NT2/D1 (cell line): Measurements from ENCODE around the gene ASB6.
"Not testable (repeated sequence)": the region's sequence is repeated elsewhere in the genome, so short reads cannot be mapped to it uniquely, and the experiment has no call there.

Experiments
- DNase-seq: peaks from one replicate; pipeline ENCODE4 v3.0.0-alpha.2; 2011; ENCODE audit warnings: low read depth, low spot score
- H3K27me3 ChIP-seq: 2 replicates; pipeline ENCODE4 v1.6.0; 2011; ENCODE audit warnings: mild to moderate bottlenecking; ENCODE audit not compliant: insufficient read length, insufficient read depth
- H3K36me3 ChIP-seq: 2 replicates; pipeline ENCODE4 v1.6.1; 2011; ENCODE audit warnings: mild to moderate bottlenecking, low read length, mixed read lengths; ENCODE audit not compliant: insufficient read depth, insufficient read length
- H3K4me1 ChIP-seq: 2 replicates; pipeline ENCODE4 v1.5.1; 2011; ENCODE audit not compliant: insufficient read depth, insufficient read length
- H3K4me3 ChIP-seq: 2 replicates; pipeline ENCODE4 v1.5.1; 2011; ENCODE audit warnings: low read depth; ENCODE audit not compliant: insufficient read length
- H3K9ac ChIP-seq: 2 replicates; pipeline ENCODE4 v1.6.0; 2011; ENCODE audit warnings: low read depth; ENCODE audit not compliant: insufficient read length
- H3K9me3 ChIP-seq: 2 replicates; pipeline ENCODE4 v1.5.1; 2011; ENCODE audit warnings: mild to moderate bottlenecking, low read length; ENCODE audit not compliant: insufficient read depth
- SUZ12 ChIP-seq: IDR thresholded peaks from 2 replicates; pipeline ENCODE4 v1.6.1; 2011; ENCODE audit not compliant: insufficient read length, insufficient read depth; ENCODE audit errors: extremely low read depth
- YY1 ChIP-seq: IDR thresholded peaks from 2 replicates; pipeline ENCODE4 v1.6.1; 2011; ENCODE audit not compliant: insufficient read length, insufficient read depth
- ZNF274 ChIP-seq: IDR thresholded peaks from 2 replicates; pipeline ENCODE4 v1.6.1; 2011; ENCODE audit warnings: mild to moderate bottlenecking, low read depth, low read length

The ASB6 gene

DNA sequence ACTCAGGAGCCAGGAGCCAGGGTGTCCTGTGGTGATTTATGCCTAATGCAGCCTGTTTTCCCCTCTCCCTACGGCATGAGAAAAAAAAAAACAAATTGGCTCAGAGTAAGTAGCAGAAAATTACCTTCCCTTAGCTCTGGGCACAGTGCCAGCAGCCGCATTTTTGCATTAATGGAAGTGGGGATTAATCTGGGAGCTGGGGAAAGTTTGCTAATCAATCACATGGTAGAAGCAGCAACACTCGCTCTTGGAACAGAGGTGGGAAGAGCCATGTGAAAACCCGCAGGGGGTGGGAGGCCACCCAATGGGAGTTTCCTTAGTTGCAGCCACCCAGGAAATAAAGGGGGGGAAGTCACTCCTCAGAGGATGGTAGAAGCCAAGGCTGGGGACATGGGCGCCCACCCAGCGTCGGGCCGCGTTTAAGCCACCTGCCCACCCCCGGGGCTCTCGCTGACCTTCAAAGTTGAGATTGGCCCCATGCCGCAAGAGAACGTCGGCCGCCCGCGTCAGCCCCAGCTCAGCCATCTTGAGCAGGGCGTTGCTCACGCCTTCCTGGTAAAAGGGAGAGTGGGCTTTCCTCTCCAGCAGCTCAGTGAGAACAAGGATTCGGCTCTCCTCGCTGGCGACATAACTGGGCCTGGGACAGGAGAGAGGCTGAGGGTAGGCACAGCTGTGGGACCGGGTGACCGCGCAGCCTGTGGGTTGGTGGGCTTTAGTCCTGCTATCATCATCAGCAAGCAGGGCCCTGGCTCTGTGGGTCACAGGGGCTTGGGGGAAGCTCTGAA is 1.7 kb downstream of the ASB6 start:
- H3K4me3 ChIP-seq, result no peak overlapping the region

DNA sequence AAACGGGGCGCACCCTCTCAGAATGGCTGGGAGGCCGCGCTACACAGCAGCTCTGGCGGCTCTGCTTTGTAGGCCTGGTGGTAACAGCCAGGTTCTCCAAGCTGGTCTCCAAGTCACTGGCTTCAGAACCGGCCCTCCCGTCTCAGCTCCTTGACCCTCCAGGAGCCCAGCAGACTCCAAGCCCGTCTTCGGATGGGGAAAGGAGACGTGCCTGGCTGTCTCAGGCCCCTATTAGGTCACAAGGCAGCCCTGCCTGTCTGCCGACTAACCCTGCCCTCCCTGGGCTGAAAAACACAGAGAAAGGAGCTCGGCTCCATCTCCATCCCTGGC is 2.2 kb downstream of the ASB6 start:
- peaks cover 11% of the 10 kb centered on the region for H3K4me1 ChIP-seq
- no peaks in the 10 kb centered on the region for H3K9me3 ChIP-seq
- peak overlapping the region; percentile 36 for H3K9ac ChIP-seq
- H3K36me3 ChIP-seq, result peaks cover 55% of the 10 kb centered on the region
- TF ChIP-seq SUZ12 (no peak), ZNF274 (no peak), YY1 (no peak)
- H3K4me3 ChIP-seq, result no peak overlapping the region
- no peak for DNase-seq
- no peaks in the 10 kb centered on the region for H3K27me3 ChIP-seq

More for the DNA sequence above, 1.7 kb downstream of the ASB6 start:
- H3K9me3 ChIP-seq, result no peaks in the 10 kb centered on the region
- DNase-seq, result no peak
- TF ChIP-seq SUZ12 (no peak), YY1 (no peak), ZNF274 (no peak)
- H3K36me3 ChIP-seq, result peaks cover 50% of the 10 kb centered on the region
- peaks cover 14% of the 10 kb centered on the region for H3K4me1 ChIP-seq
- H3K27me3 ChIP-seq, result no peaks in the 10 kb centered on the region
- H3K9ac ChIP-seq, result peak overlapping the region; percentile 96

DNA sequence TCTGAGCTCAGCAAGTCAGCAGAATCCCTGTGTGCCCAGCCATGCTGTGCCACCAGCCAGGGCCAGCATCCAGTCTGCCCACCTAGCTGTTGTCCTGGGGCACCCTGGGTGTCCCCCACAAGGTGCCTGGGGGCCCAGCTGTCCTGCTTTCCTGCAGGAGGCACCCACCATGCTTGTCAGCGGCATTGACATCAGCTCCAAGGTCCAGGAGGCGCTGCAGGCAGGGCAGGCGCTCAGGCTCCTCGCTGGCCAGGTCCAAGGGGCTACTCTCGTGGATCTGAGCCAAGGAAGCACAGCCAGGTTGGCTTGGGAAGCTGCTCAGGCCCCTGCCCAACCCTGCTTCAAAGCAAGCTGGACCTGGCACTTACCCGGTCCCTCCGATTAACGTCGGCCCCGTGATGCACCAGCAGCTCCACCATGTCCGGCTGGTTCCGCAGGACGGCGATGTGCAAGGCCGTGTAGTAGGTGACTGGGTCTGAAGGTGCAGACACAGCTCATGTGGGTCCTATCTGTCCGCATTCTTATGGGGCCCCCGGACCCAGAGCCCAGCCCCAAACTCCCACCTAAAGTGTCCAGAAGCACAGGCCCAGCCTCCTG is 2.8 kb downstream of the ASB6 start:
- no peaks in the 10 kb centered on the region for H3K27me3 ChIP-seq
- H3K9ac ChIP-seq, result no peak overlapping the region
- no peaks in the 10 kb centered on the region for H3K9me3 ChIP-seq
- no peak for DNase-seq
- peaks cover 59% of the 10 kb centered on the region for H3K36me3 ChIP-seq
- H3K4me3 ChIP-seq, result no peak overlapping the region
- H3K4me1 ChIP-seq, result peaks cover 11% of the 10 kb centered on the region
- TF ChIP-seq YY1 (no peak), ZNF274 (no peak), SUZ12 (no peak)

DNA sequence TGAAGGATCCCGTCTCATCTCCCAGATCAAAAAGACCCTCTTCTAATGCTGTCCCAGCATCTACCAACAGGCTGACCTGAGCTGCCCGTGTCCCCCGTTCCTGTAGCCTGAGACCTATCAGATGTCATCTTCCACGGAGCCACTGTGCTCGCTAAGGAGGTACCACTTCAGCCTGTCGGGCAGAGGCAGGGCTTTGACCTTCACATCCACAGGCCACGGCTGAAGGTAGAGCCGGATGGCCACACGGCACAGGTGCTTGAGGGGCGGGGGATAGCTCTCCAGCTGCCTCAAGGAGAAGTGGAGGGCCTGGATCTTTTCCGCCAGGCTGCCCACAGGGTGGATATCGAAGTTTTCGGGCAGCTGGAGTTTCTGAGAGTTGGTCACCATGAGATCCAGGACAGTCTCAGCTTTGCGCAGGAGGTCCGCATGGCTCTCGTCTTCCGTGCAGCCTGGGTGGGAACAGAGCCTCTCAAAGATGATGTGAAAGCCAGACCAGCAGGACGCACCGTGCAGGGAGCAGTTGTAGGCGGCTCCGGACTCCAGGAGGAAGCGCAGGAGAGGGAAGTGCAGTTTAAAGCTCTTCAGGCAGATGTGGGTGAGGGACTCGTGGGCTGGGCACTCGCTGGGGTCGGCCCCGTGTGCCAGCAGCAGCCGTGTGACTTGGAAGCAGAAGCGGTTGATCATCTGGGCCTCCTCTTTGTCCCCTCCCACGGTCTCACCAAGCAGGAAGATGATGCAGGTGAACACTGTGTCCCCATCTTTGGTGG is 4.1 kb downstream of the ASB6 start:
- H3K36me3 ChIP-seq, result peaks cover 72% of the 10 kb centered on the region
- TF ChIP-seq SUZ12, result no peak

DNA sequence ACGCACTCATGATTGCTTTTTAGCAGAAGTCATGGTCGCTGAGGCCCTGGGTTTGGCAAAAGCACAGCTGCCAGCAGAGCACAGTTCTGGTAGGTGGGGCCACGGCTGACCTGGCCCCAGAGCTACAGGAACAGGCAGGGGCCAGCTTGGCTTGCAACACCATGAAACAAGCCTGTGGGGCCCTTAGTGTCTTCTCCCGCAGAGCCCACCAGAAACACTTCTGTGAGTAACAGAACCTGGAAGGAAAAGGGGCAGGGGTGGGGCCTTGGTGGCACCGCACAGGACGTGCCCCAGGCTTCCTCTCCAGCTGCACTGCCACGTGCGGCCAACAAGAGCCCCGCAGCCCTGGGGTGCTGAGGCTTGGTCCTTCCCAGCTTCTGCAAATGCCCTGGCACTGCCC is 4.8 kb downstream of the ASB6 start:
- no peak for DNase-seq
- Histone ChIP-seq H3K4me3 (no peak overlapping the region), H3K9ac (no peak overlapping the region), H3K9me3 (no peaks in the 10 kb centered on the region), H3K4me1 (peaks cover 9% of the 10 kb centered on the region), H3K27me3 (no peaks in the 10 kb centered on the region), H3K36me3 (peaks cover 80% of the 10 kb centered on the region)
- no peak for TF ChIP-seq YY1
- no peak for TF ChIP-seq SUZ12
- TF ChIP-seq ZNF274, result no peak

More for the DNA sequence above, 4.1 kb downstream of the ASB6 start:
- no peaks in the 10 kb centered on the region for H3K9me3 ChIP-seq
- H3K27me3 ChIP-seq, result no peaks in the 10 kb centered on the region
- no peak overlapping the region for H3K9ac ChIP-seq
- peaks cover 11% of the 10 kb centered on the region for H3K4me1 ChIP-seq
- H3K4me3 ChIP-seq, result no peak overlapping the region
- no peak for DNase-seq

DNA sequence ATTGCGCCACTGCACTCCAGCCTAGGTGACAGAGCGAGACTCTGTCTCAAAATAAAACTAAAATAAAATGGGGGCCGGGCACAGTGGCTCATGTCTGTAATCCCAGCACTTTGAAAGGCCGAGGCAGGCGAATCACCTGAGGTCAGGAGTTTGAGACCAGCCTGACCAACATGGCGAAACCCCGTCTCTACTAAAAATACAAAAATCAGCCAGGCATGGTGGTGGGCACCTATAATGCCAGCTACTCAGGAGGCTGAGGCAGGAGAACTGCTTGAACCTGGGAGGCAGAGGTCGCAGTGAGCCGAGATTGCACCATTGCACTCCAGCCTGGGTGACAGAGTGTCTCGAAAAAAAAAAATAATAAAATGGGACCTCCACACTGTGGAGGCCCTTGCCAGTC is 5.6 kb downstream of the ASB6 start:
- peaks cover 87% of the 10 kb centered on the region for H3K36me3 ChIP-seq

DNA sequence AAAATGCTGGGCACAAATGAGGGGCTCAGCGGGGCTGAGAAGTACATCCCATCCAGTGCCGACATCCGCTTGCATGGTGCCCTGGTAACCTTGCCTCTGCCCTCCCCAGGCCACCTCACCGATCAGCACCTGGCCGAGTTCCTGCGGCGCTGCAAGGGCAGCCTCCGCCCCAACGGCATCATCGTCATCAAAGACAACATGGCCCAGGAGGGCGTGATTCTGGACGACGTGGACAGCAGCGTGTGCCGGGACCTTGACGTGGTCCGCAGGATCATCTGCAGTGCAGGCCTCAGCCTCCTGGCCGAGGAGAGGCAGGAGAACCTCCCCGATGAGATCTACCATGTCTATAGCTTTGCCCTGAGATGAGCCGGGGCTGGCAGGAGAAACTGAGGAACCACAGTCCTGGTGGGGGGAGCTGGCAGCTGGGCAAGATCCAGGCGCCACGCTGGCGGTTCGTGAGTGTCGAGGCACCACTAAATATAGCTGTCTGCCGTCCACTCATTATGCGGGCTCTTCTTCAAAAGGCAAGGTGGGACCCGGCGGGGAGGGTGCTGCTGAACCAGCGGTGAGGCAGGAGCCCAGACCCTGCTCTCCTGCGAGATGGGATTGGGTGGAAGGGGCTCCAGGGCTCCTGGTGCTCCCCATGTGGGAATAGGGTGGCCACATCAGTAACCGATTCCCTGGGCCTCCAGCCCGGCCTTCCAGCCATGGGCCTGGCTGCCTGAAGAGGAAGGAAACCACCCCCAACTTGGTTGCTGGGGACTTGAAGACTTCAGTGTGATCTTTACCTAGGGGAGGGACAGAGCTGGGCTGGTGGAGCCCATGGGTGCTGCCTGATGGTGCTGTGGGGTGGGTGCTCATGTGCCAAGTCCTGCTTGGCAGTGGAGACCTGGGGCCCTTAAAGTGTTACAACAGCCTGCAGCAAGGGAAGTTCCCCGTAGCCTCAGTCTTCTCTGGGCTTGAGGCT is 6.6 kb downstream of the ASB6 start:
- Histone ChIP-seq H3K4me1 (peaks cover 10% of the 10 kb centered on the region), H3K36me3 (peaks cover 90% of the 10 kb centered on the region), H3K27me3 (no peaks in the 10 kb centered on the region), H3K4me3 (no peak overlapping the region), H3K9ac (no peak overlapping the region), H3K9me3 (no peaks in the 10 kb centered on the region)
- no peak for DNase-seq
- no peak for TF ChIP-seq YY1
- TF ChIP-seq SUZ12, result no peak
- TF ChIP-seq ZNF274, result no peak

More for the DNA sequence above, 5.6 kb downstream of the ASB6 start:
- H3K9ac ChIP-seq, H3K9me3 ChIP-seq, H3K27me3 ChIP-seq, H3K4me3 ChIP-seq, DNase-seq: not testable (repeated sequence)
- peaks cover 13% of the 10 kb centered on the region for H3K4me1 ChIP-seq
